IMR-90 (cell line): ENCODE data around the gene TCF12. TPM values are rescaled to one million over a fixed set of nuclear protein-coding genes. Genes with fewer than 3 reads are reported as not detected.

ENCODE experiments used
- ATAC-seq: fragments of 200-7000 bp; cut with Tn5 transposase; 2 replicates; pipeline ENCODE4 v1.9.1; 2020; ENCODE audit warnings: low read depth, mild to moderate bottlenecking, moderate library complexity
- BruUV-seq: library from RNA; stranded (reverse); fragments of 400-500 nt; replicated peaks from 2 replicates; lab custom pipeline; 2021; lab: Mats Ljungman, UMichigan
- CTCF ChIA-PET: fragments of 300-600 bp; formaldehyde crosslinking; extraction: SDS; loops from one replicate; lab custom pipeline; 2021; ENCODE audit warnings: antibody characterized with exemption; lab: Yijun Ruan, JAX
- POLR2A ChIA-PET: fragments of 300-600 bp; sonication (Branson Sonifier 250); formaldehyde crosslinking; loops from one replicate; lab custom pipeline; 2022; ENCODE audit warnings: antibody characterized with exemption; ENCODE audit not compliant: unreplicated experiment; lab: Charles Lee
- DNase-seq: peaks from one replicate; pipeline ENCODE4 v3.0.0; 2013
- H2AFZ ChIP-seq: replicated peaks from 2 replicates; pipeline ENCODE3; 2013; ENCODE audit warnings: low read length, mild to moderate bottlenecking; ENCODE audit not compliant: poor library complexity
- H2AK5ac ChIP-seq: 2 replicates; pipeline ENCODE4 v1.6.1; 2013; ENCODE audit warnings: low read depth, low read length, inconsistent platforms
- H2AK9ac ChIP-seq: replicated peaks from 2 replicates; pipeline ENCODE3; 2013; ENCODE audit warnings: mild to moderate bottlenecking, low read depth, low read length, moderate library complexity; ENCODE audit not compliant: poor library complexity
- H2BK120ac ChIP-seq: 2 replicates; pipeline ENCODE4 v1.6.1; 2013; ENCODE audit warnings: low read depth, low read length, inconsistent platforms
- H2BK15ac ChIP-seq: 3 replicates; pipeline ENCODE4 v1.6.1; 2013; ENCODE audit warnings: low read depth, low read length, inconsistent platforms
- H2BK20ac ChIP-seq: 2 replicates; pipeline ENCODE4 v1.6.1; 2013; ENCODE audit warnings: low read depth, mild to moderate bottlenecking, inconsistent platforms, low read length, moderate library complexity
- H2BK5ac ChIP-seq: 2 replicates; pipeline ENCODE4 v1.6.1; 2013; ENCODE audit warnings: mild to moderate bottlenecking, low read depth, low read length, inconsistent platforms; ENCODE audit not compliant: poor library complexity, severe bottlenecking
- H3K14ac ChIP-seq: replicated peaks from 2 replicates; pipeline ENCODE4 v1.6.1; 2013; ENCODE audit warnings: low read depth, low read length, inconsistent platforms
- H3K18ac ChIP-seq: 2 replicates; pipeline ENCODE4 v1.6.1; 2013; ENCODE audit warnings: low read depth, low read length, control low read depth
- H3K23ac ChIP-seq: 2 replicates; pipeline ENCODE4 v1.6.1; 2013; ENCODE audit warnings: low read depth, low read length, inconsistent platforms
- H3K27ac ChIP-seq: 2 replicates; pipeline ENCODE4 v1.5.1; 2013; ENCODE audit warnings: mild to moderate bottlenecking, control low read depth, low read length; ENCODE audit not compliant: insufficient read depth
- H3K27me3 ChIP-seq: 2 replicates; pipeline ENCODE4 v1.6.1; 2013; ENCODE audit warnings: low read length; ENCODE audit not compliant: control insufficient read depth, insufficient read depth
- H3K36me3 ChIP-seq: 2 replicates; pipeline ENCODE4 v1.6.1; 2013; ENCODE audit warnings: low read length, mixed read lengths; ENCODE audit not compliant: control insufficient read depth, insufficient read depth
- H3K4ac ChIP-seq: 2 replicates; pipeline ENCODE4 v1.6.1; 2013; ENCODE audit warnings: low read depth, low read length, inconsistent platforms
- H3K4me1 ChIP-seq: 2 replicates; pipeline ENCODE4 v1.6.1; 2013; ENCODE audit warnings: low read length, mixed read lengths; ENCODE audit not compliant: control insufficient read depth, insufficient read depth
- H3K4me2 ChIP-seq: 2 replicates; pipeline ENCODE4 v1.6.1; 2013; ENCODE audit warnings: low read depth, mild to moderate bottlenecking, control low read depth, low read length, moderate library complexity
- H3K4me3 ChIP-seq: 2 replicates; pipeline ENCODE4 v1.5.1; 2013; ENCODE audit warnings: low read depth, mild to moderate bottlenecking, control low read depth, low read length, moderate library complexity; ENCODE audit not compliant: insufficient read depth
- H3K56ac ChIP-seq: 2 replicates; pipeline ENCODE4 v1.6.1; 2013; ENCODE audit warnings: low read length, inconsistent platforms; ENCODE audit not compliant: insufficient read depth; ENCODE audit errors: extremely low read depth
- H3K79me1 ChIP-seq, 2 experiments: 2 replicates each; pipeline ENCODE4 v1.6.1; 2013; ENCODE audit warnings: low read length in 2 of 2, inconsistent platforms in 1 of 2, low read depth in 1 of 2
- H3K9ac ChIP-seq: 2 replicates; pipeline ENCODE4 v1.6.1; 2013; ENCODE audit warnings: low read depth, low read length, control low read depth
- H3K9me1 ChIP-seq: 2 replicates; pipeline ENCODE4 v1.6.1; 2013; ENCODE audit warnings: low read length, inconsistent platforms; ENCODE audit not compliant: insufficient read depth
- H3K9me3 ChIP-seq: 2 replicates; pipeline ENCODE4 v1.6.1; 2013; ENCODE audit warnings: low read length; ENCODE audit not compliant: control insufficient read depth, insufficient read depth
- H4K20me1 ChIP-seq: 2 replicates; pipeline ENCODE4 v1.6.1; 2013; ENCODE audit warnings: low read length, inconsistent platforms; ENCODE audit not compliant: insufficient read depth
- H4K5ac ChIP-seq: 2 replicates; pipeline ENCODE4 v1.6.1; 2013; ENCODE audit warnings: mild to moderate bottlenecking, low read depth, low read length, control low read depth
- H4K8ac ChIP-seq, 2 experiments: 2 replicates each; pipeline ENCODE4 v1.6.1; 2013; ENCODE audit warnings: low read depth in 2 of 2, low read length in 2 of 2, control low read depth in 1 of 2, inconsistent platforms in 1 of 2
- H4K91ac ChIP-seq: 2 replicates; pipeline ENCODE4 v1.6.1; 2013; ENCODE audit warnings: low read depth, low read length, inconsistent platforms; ENCODE audit not compliant: insufficient read depth
- BHLHE40 ChIP-seq: fragments of 150-350 bp; IDR thresholded peaks from 2 replicates; pipeline ENCODE4 v1.6.1; 2016; ENCODE audit warnings: mild to moderate bottlenecking, low read depth, low read length
- CHD1 ChIP-seq: IDR thresholded peaks from 2 replicates; pipeline ENCODE4 v1.6.1; 2012; ENCODE audit warnings: low read depth, low read length, improper control_type of control experiment
- FOS ChIP-seq: fragments of 150-350 bp; IDR thresholded peaks from 2 replicates; pipeline ENCODE4 v1.6.1; 2016; ENCODE audit warnings: low read depth, low read length
- MAFK ChIP-seq: IDR thresholded peaks from 2 replicates; pipeline ENCODE4 v1.6.1; 2012; ENCODE audit warnings: low read depth, low read length, improper control_type of control experiment
- MAZ ChIP-seq: IDR thresholded peaks from 2 replicates; pipeline ENCODE4 v1.6.1; 2012; ENCODE audit warnings: low read depth, mild to moderate bottlenecking, low read length, improper control_type of control experiment, moderate library complexity, borderline replicate concordance
- NFE2L2 ChIP-seq: fragments of 150-350 bp; IDR thresholded peaks from 2 replicates; pipeline ENCODE4 v1.6.1; 2016; ENCODE audit warnings: low read depth, mild to moderate bottlenecking, low read length
- POLR2A ChIP-seq: IDR thresholded peaks from 2 replicates; pipeline ENCODE4 v1.6.1; 2012; ENCODE audit warnings: mild to moderate bottlenecking, low read depth, low read length
- RAD21 ChIP-seq: IDR thresholded peaks from 2 replicates; pipeline ENCODE4 v1.6.1; 2012; ENCODE audit warnings: low read length, improper control_type of control experiment
- RCOR1 ChIP-seq: IDR thresholded peaks from 2 replicates; pipeline ENCODE4 v1.6.1; 2012; ENCODE audit warnings: mild to moderate bottlenecking, low read length, improper control_type of control experiment; ENCODE audit not compliant: insufficient replicate concordance
- RFX5 ChIP-seq: IDR thresholded peaks from 2 replicates; pipeline ENCODE4 v1.8.0; 2012; ENCODE audit warnings: low read depth, mild to moderate bottlenecking, low read length, moderate library complexity
- WGBS, 2 experiments: methylation state at CpG; one replicate each; pipeline versions ENCODE4 v1.1.5 to v1.1.7; 2013; ENCODE audit warnings: missing lambda C conversion rate in 2 of 2; ENCODE audit not compliant: insufficient read length in 1 of 2; ENCODE audit errors: extremely low coverage in 2 of 2; 5-methylcytosine and 5-hydroxymethylcytosine counted together
- dilution Hi-C: fragments of 300-500 bp; cut with HindIII; formaldehyde crosslinking; loops from one replicate; pipeline ENCODE4 v1.14.3; 2018; ENCODE audit warnings: low sequenced_read_pairs; ENCODE audit not compliant: unreplicated experiment
- in situ Hi-C: fragments of 300-500 bp; cut with MboI; formaldehyde crosslinking; loops from 3 replicates; pipeline ENCODE4 v1.14.3; 2019; ENCODE audit warnings: low sequenced_read_pairs, inconsistent platforms, mixed read lengths
- intact Hi-C: fragments of 100-400 bp; cut with micrococcal nuclease; formaldehyde crosslinking; loops from 2 replicates; pipeline ENCODE4 v1.10.0; 2022
- polyA plus RNA-seq, 3 experiments: library from polyadenylated mRNA; depleted of rRNA; stranded (reverse); fragments of >200 nt; gene quantifications; 2 replicates each; pipeline ENCODE4 v1.2.3, GENCODE V29; 2012; ENCODE audit warnings: low replicate concordance in 1 of 3
- total RNA-seq: library from RNA; depleted of rRNA; stranded (reverse); fragments of >200 nt; gene quantifications from 2 replicates; pipeline ENCODE4 v1.2.3, GENCODE V29; 2012
- TF ChIP-seq, protein P1 (sequence below): conservative IDR thresholded peaks from 2 replicates; pipeline ENCODE4 v1.5.1; 2012; ENCODE audit warnings: mild to moderate bottlenecking, low read depth, low read length, improper control_type of control experiment
- TF ChIP-seq, protein P2 (sequence below): fragments of 150-350 bp; IDR thresholded peaks from 2 replicates; pipeline ENCODE4 v1.6.1; 2017; ENCODE audit warnings: mild to moderate bottlenecking, antibody characterized with exemption, low read length, low read depth
- TF ChIP-seq, protein P3 (sequence below): fragments of 150-350 bp; IDR thresholded peaks from 2 replicates; pipeline ENCODE4 v1.6.1; 2016; ENCODE audit warnings: low read depth, mild to moderate bottlenecking, low read length, moderate library complexity, borderline replicate concordance

Gene TCF12
- total and polyA plus RNA-seq, 2 of the 4 experiments (the other 2 are of a cell fraction), result 79.4 to 160 TPM

DNA sequence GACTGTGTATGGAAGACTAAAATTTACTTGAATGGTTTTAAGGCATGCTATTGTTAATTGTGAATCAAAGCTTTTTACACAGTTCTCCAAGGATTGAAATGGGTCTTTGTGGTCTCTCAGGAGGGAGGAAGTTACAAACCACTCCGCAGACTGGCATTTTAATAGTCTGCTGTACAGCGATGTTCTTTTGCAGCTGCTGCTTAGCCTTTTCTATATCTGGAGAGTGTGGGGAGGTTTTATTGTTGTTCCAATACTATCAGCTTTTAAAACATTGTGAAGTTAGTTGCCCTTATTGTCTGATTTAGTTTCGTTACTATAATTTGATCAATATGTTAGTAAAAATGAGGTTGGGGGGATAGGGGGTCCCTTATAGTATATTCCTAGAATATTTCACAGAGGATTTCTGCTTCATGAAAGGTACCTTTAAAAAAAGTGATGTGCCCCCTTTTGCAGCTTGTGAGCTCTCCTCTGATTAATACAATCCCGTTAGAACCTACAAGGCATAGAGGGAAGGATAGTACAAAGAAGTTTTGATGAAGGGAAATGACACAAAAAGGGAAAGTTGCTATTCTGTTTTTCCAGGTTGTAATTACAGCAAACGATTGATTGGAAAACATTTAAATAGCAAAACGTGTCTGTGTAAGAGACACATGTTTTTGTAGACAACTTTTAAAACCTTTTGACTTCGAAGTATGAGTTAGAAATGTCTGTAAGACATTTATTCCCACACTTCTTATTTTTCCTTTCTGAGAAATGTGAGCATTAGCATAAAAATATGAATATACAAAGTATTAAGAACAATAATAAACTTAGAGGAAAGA, 299.5 kb downstream of the TCF12 start:
- H3K18ac ChIP-seq, result peak overlapping the region; percentile 98
- WGBS, 2 experiments, result no CpG with 5 or more reads among the region's 7 CpGs
- peak overlapping the region; percentile 78 for H2BK120ac ChIP-seq
- DNase-seq, result no peak
- ChIA-PET POLR2A (interaction anchor here (0.6 kb wide), 1 partner anchor 311 kb away, joined by 3 read pairs; no protein-coding TSS in a partner anchor), CTCF (interaction anchor here (0.9 to 1.2 kb wide), 2 partner anchors 73 to 88 kb away, joined by 3 read pairs; no protein-coding TSS in a partner anchor)
- H3K9ac ChIP-seq, result peak overlapping the region; percentile 78
- dilution Hi-C loops, result no loop called here
- H3K23ac ChIP-seq, result peak overlapping the region; percentile 95
- H3K9me3 ChIP-seq, result no peaks in the 10 kb centered on the region
- peak overlapping the region; percentile 89 for H4K91ac ChIP-seq
- H3K27ac ChIP-seq, result peak overlapping the region; percentile 81
- peak overlapping the region; percentile 77; the same call in 1 of the 3 replicates for H2BK15ac ChIP-seq
- H3K79me1 ChIP-seq, result peaks cover 0 to 19% of the 10 kb centered on the region in 2 experiments; a peak in 1 of 4 replicates
- peak overlapping the region; percentile 13 to 45; a peak in 3 of 4 replicates for H4K8ac ChIP-seq
- H3K14ac ChIP-seq, result peak overlapping the region; percentile 77
- H3K4me1 ChIP-seq, result peaks cover 11% of the 10 kb centered on the region
- H3K9me1 ChIP-seq, result no peaks in the 10 kb centered on the region
- no peak overlapping the region; the same call in 1 of the 2 replicates for H3K4me3 ChIP-seq
- peak overlapping the region; percentile 53 for H3K56ac ChIP-seq
- no peaks in the 10 kb centered on the region for H3K27me3 ChIP-seq
- no peak for ATAC-seq
- H3K4me2 ChIP-seq, result peak overlapping the region; percentile 96
- no peak overlapping the region for H2AK9ac ChIP-seq
- H4K20me1 ChIP-seq, result no peaks in the 10 kb centered on the region
- BruUV-seq, result no TSS peak
- H2AFZ ChIP-seq, result no peak overlapping the region
- peak overlapping the region; percentile 74 for H3K4ac ChIP-seq
- H3K36me3 ChIP-seq, result no peaks in the 10 kb centered on the region
- intact Hi-C loops, result loop anchor here (2.0 to 5.0 kb wide), 3 partner anchors 299 to 486 kb away; partner anchors contain the start of genes TCF12 and ZNF280D
- 0 out of 2 replicates have a peak overlapping the region, but pooled peaks have one; percentile 3 for H2AK5ac ChIP-seq
- peak overlapping the region; percentile 23; the same call in 1 of the 2 replicates for H2BK20ac ChIP-seq
- peak overlapping the region; percentile 97; the same call in 1 of the 2 replicates for H4K5ac ChIP-seq
- in situ Hi-C loops, result loop anchor here (10.0 kb wide), 1 partner anchor 723 kb away; no protein-coding TSS in a partner anchor
- H2BK5ac ChIP-seq, result peak overlapping the region; percentile 98
- TF ChIP-seq CHD1 (no peak), NFE2L2 (no peak), BHLHE40 (no peak), RCOR1 (no peak), MAZ (no peak), RAD21 (no peak), RFX5 (no peak), MAFK (no peak), POLR2A (no peak), FOS (no peak)
- TF ChIP-seq, protein P1, sequence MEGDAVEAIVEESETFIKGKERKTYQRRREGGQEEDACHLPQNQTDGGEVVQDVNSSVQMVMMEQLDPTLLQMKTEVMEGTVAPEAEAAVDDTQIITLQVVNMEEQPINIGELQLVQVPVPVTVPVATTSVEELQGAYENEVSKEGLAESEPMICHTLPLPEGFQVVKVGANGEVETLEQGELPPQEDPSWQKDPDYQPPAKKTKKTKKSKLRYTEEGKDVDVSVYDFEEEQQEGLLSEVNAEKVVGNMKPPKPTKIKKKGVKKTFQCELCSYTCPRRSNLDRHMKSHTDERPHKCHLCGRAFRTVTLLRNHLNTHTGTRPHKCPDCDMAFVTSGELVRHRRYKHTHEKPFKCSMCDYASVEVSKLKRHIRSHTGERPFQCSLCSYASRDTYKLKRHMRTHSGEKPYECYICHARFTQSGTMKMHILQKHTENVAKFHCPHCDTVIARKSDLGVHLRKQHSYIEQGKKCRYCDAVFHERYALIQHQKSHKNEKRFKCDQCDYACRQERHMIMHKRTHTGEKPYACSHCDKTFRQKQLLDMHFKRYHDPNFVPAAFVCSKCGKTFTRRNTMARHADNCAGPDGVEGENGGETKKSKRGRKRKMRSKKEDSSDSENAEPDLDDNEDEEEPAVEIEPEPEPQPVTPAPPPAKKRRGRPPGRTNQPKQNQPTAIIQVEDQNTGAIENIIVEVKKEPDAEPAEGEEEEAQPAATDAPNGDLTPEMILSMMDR, result no peak
- TF ChIP-seq, protein P2, sequence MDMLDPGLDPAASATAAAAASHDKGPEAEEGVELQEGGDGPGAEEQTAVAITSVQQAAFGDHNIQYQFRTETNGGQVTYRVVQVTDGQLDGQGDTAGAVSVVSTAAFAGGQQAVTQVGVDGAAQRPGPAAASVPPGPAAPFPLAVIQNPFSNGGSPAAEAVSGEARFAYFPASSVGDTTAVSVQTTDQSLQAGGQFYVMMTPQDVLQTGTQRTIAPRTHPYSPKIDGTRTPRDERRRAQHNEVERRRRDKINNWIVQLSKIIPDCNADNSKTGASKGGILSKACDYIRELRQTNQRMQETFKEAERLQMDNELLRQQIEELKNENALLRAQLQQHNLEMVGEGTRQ, result no peak
- TF ChIP-seq, protein P3, sequence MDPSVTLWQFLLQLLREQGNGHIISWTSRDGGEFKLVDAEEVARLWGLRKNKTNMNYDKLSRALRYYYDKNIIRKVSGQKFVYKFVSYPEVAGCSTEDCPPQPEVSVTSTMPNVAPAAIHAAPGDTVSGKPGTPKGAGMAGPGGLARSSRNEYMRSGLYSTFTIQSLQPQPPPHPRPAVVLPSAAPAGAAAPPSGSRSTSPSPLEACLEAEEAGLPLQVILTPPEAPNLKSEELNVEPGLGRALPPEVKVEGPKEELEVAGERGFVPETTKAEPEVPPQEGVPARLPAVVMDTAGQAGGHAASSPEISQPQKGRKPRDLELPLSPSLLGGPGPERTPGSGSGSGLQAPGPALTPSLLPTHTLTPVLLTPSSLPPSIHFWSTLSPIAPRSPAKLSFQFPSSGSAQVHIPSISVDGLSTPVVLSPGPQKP, result no peak
